GM23248 (cell line): ENCODE results near the gene ZNF540. TPM values are rescaled to one million over a fixed set of nuclear protein-coding genes. Genes with fewer than 3 reads are reported as not detected.

Experiments used
- DNase-seq: peaks from one replicate; pipeline ENCODE4 v3.0.0-alpha.2; 2015
- H2AFZ ChIP-seq: fragments of 200-600 bp; sonication (generic); 2 replicates; pipeline ENCODE4 v1.6.1; 2016; ENCODE audit warnings: antibody characterized with exemption
- H3F3A ChIP-seq: fragments of 200-600 bp; sonication (generic); 2 replicates; pipeline ENCODE4 v1.6.1; 2016; ENCODE audit warnings: mild to moderate bottlenecking, antibody characterized with exemption, mixed run types; ENCODE audit not compliant: insufficient read depth
- H3K27ac ChIP-seq: fragments of 200-600 bp; sonication (generic); 2 replicates; pipeline ENCODE4 v1.5.1; 2016; ENCODE audit warnings: mild to moderate bottlenecking
- H3K27me3 ChIP-seq: fragments of 200-600 bp; sonication (generic); replicated peaks from 2 replicates; pipeline ENCODE4 v1.6.1; 2016; ENCODE audit warnings: mild to moderate bottlenecking; ENCODE audit not compliant: insufficient read depth
- H3K36me3 ChIP-seq: fragments of 200-600 bp; sonication (generic); 2 replicates; pipeline ENCODE4 v1.6.1; 2016; ENCODE audit warnings: low read depth, mild to moderate bottlenecking
- H3K4me1 ChIP-seq: fragments of 200-600 bp; sonication (generic); 2 replicates; pipeline ENCODE4 v1.6.1; 2016; ENCODE audit warnings: mild to moderate bottlenecking; ENCODE audit not compliant: insufficient read depth
- H3K4me2 ChIP-seq: fragments of 200-600 bp; sonication (generic); one replicate; pipeline ENCODE4 v1.6.1; 2016; ENCODE audit warnings: mild to moderate bottlenecking; ENCODE audit not compliant: unreplicated experiment
- H3K4me3 ChIP-seq: fragments of 200-600 bp; sonication (generic); 2 replicates; pipeline ENCODE4 v1.5.1; 2016; ENCODE audit warnings: mild to moderate bottlenecking
- H3K79me2 ChIP-seq: fragments of 200-600 bp; sonication (generic); 2 replicates; pipeline ENCODE4 v1.6.1; 2016; ENCODE audit warnings: mild to moderate bottlenecking; ENCODE audit not compliant: insufficient read depth
- H3K9ac ChIP-seq: fragments of 200-600 bp; sonication (generic); 2 replicates; pipeline ENCODE4 v1.6.1; 2016; ENCODE audit warnings: mild to moderate bottlenecking
- H3K9me2 ChIP-seq: fragments of 200-600 bp; sonication (generic); 2 replicates; pipeline ENCODE4 v1.6.1; 2016; ENCODE audit warnings: mixed run types, mild to moderate bottlenecking, moderate library complexity; ENCODE audit not compliant: insufficient read depth
- H3K9me3 ChIP-seq: fragments of 200-600 bp; sonication (generic); one replicate; pipeline ENCODE4 v1.6.1; 2017; ENCODE audit warnings: low read depth
- H4K20me1 ChIP-seq: fragments of 200-600 bp; sonication (generic); 2 replicates; pipeline ENCODE4 v1.6.0; 2016; ENCODE audit not compliant: insufficient read depth
- EZH2 ChIP-seq: fragments of 200-600 bp; sonication (generic); IDR thresholded peaks from 2 replicates; pipeline ENCODE4 v1.6.1; 2018; ENCODE audit warnings: antibody characterized with exemption, mild to moderate bottlenecking; ENCODE audit not compliant: insufficient read depth, poor library complexity, severe bottlenecking
- EZH2phosphoT487 ChIP-seq: fragments of 200-600 bp; sonication (generic); IDR thresholded peaks from 2 replicates; pipeline ENCODE4 v1.6.1; 2018; ENCODE audit warnings: antibody characterized with exemption, moderate library complexity, mild to moderate bottlenecking, low read depth; ENCODE audit not compliant: insufficient read depth
- WGBS, 2 experiments: methylation state at CpG; one replicate each; pipeline ENCODE4 v1.1.6; 2015 to 2017; ENCODE audit warnings: low lambda C conversion rate in 2 of 2, low coverage in 1 of 2; ENCODE audit errors: missing lambda C conversion rate in 2 of 2; 5-methylcytosine and 5-hydroxymethylcytosine counted together
- in situ Hi-C: fragments of 300-500 bp; cut with MboI; formaldehyde crosslinking; loops from 2 replicates; pipeline ENCODE4 v1.15.0; 2020
- polyA plus RNA-seq: library from polyadenylated mRNA; unstranded; fragments of >200 nt; fragmentation: Nextera tagmentation; extraction: Ambion mirVana; gene quantifications from 2 replicates; pipeline ENCODE4 v1.2.1, GENCODE V29; 2016
- total RNA-seq: library from RNA; depleted of rRNA; stranded (reverse); fragments of >200 nt; shearing (Covaris generic); gene quantifications from 2 replicates; pipeline ENCODE4 v1.2.3, GENCODE V29; 2014

The ZNF540 gene
- total and polyA plus RNA-seq, 2 experiments from 2014 or later: 0.76 to 6.2 TPM

DNA sequence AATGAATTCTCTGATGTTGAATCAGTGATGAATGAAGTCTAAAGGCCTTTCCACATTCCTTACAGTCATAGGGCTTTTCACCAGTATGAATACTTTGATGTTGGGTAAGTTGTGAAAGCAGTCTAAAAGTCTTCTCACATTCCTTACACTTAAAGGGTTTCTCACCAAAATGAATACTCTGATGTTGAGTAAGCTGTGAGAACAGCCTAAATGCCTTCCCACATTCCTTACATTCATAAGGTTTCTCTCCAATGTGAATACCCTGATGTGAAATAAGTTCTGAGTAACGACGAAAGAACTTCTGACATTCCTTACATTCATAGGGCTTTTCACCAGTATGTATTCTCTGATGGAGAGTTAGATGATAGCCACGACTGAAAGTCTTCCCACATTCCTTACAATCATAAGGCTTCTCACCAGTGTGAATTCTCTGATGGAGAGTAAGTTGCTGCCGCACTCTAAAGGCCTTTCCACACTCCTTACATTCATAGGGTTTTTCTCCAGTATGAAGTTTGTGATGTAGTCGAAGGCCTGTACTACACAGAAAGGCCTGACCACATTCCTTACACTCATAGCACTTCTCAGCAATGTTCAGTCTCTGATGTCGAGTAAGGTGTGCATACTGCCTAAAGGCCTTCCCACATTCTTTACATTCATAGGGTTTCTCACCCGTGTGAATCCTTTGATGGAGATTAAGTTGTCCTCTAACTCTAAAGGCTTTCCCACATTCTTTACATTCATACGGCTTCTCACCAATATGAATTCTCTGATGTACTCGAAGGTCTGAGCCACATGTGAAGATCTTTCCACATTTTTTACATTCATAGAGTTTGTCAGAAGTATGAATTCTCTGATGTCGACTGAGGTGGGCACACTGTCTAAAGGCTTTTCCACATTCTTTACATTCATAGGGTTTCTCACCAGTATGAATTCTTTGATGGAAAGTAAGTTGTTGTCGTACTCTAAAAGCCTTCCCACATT, 40.7 kb downstream of the ZNF540 start:
- Histone ChIP-seq H3K27ac (no peak overlapping the region), H3F3A (0 out of 2 replicates have a peak, but pooled peaks cover 3% of the 10 kb centered on the region), H2AFZ (no peak overlapping the region), H3K4me1 (no peaks in the 10 kb centered on the region), H3K9me3 (peaks cover 30% of the 10 kb centered on the region), H3K4me3 (peak overlapping the region; percentile 7; the same call in 1 of the 2 replicates), H3K4me2 (no peak overlapping the region), H4K20me1 (no peaks in the 10 kb centered on the region), H3K9ac (no peak overlapping the region), H3K36me3 (peaks cover 65% of the 10 kb centered on the region), H3K79me2 (no peaks in the 10 kb centered on the region), H3K27me3 (no peaks in the 10 kb centered on the region), H3K9me2 (no peaks in the 10 kb centered on the region)
- DNase-seq: no peak
- in situ Hi-C loops: no loop called here
- 97% methylated on average over 11 of the region's 11 CpGs for WGBS, 2 experiments
- TF ChIP-seq EZH2phosphoT487 (no peak), EZH2 (no peak)

DNA sequence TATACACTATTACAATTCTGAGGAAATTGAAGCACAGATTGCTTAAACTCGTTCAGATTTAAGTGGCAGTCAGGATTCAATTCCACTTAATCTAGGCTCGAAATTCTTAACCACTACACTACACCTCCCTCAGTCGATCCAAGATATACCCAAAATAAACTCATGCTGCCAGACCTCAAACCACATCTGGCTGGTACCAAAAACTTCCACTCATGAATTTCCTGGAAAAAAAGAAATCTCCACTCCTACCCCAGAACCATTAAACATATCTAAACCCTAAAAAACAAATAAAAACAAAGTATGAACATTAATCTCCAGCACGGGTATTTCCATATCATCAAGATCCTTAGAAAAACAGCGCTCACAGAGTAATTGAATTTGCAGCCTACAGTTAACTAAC, 59.4 kb downstream of the ZNF540 start:
- Histone ChIP-seq H3K27me3 (no peaks in the 10 kb centered on the region), H3K9ac (peak overlapping the region; percentile 91), H3K4me1 (peaks cover 13% of the 10 kb centered on the region), H3F3A (peaks cover 15% of the 10 kb centered on the region), H4K20me1 (no peaks in the 10 kb centered on the region), H3K79me2 (peaks cover 58% of the 10 kb centered on the region), H2AFZ (peak overlapping the region; percentile 95), H3K4me3 (peak overlapping the region; percentile 84), H3K9me3 (no peaks in the 10 kb centered on the region), H3K27ac (peak overlapping the region; percentile 84), H3K36me3 (0 out of 2 replicates have a peak, but pooled peaks cover 10% of the 10 kb centered on the region), H3K9me2 (no peaks in the 10 kb centered on the region), H3K4me2 (peak overlapping the region; percentile 93)
- WGBS, 2 experiments: 11 to 14% methylated on average over 5 of the region's 5 CpGs
- no peak for TF ChIP-seq EZH2
- no peak for TF ChIP-seq EZH2phosphoT487
- in situ Hi-C loops: no loop called here
- DNase-seq: no peak

- Histone ChIP-seq H3K79me2 (peaks cover 52% of the 10 kb centered on the region), H3K36me3 (0 out of 2 replicates have a peak, but pooled peaks cover 10% of the 10 kb centered on the region)
Measured at GRCh38 chr19:37654629-37655300, 60.1 kb downstream of the ZNF540 start.

DNA sequence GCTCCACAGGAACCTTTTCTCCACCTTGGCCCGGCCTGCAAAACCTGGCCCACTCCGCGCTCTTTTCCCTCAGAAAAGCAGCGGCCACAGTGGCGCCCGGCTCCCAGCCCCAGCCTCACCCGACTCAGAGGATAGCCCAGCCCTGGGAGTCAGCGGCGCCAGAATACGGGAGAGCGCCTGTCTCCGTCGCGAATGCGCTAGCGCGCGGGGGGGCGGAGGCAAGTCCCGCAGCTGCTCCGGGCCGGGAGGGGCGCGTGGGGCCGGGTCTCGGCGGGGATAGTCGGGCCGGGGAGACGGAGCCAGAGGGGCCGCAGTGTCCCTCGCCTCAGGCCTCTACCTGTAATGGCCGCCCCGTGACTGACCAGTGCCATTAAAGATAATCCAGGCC, 60.6 kb downstream of the ZNF540 start, which contains the start of gene ZFP30:
Gene ZFP30, minus strand, starts transcription at position 165 of the 388 bp plus-strand sequence. CDS start 7,643 bp downstream, outside the sequence.
- Histone ChIP-seq H3K9me3 (no peaks in the 10 kb centered on the region), H3K79me2 (peaks cover 47% of the 10 kb centered on the region), H3F3A (peaks cover 15% of the 10 kb centered on the region), H3K9ac (peak within 1 kb of the TSS; percentile 91), H4K20me1 (no peaks in the 10 kb centered on the region), H3K4me1 (peaks cover 13% of the 10 kb centered on the region), H3K4me3 (peak within 1 kb of the TSS; percentile 84), H3K27ac (peak within 1 kb of the TSS; percentile 84), H3K9me2 (no peaks in the 10 kb centered on the region), H3K27me3 (no peaks in the 10 kb centered on the region), H3K4me2 (peak within 1 kb of the TSS; percentile 93), H3K36me3 (0 out of 2 replicates have a peak, but pooled peaks cover 9% of the 10 kb centered on the region), H2AFZ (peak within 1 kb of the TSS; percentile 95)
- in situ Hi-C loops: no loop called here
- no peak for TF ChIP-seq EZH2phosphoT487
- TF ChIP-seq EZH2: no peak
- peak; percentile 94 for DNase-seq
- 1 to 2% methylated on average over 32 to 34 of the region's 34 CpGs for WGBS, 2 experiments

More at GRCh38 chr19:37654629-37655300, 60.1 kb downstream of the ZNF540 start:
- H3K4me1 ChIP-seq: peaks cover 13% of the 10 kb centered on the region
- DNase-seq: peak; percentile 71
- peaks cover 15% of the 10 kb centered on the region for H3F3A ChIP-seq
- H3K27ac ChIP-seq: peak overlapping the region; percentile 84
- TF ChIP-seq EZH2phosphoT487 (no peak), EZH2 (no peak)
- no peaks in the 10 kb centered on the region for H3K9me2 ChIP-seq
- no peaks in the 10 kb centered on the region for H3K9me3 ChIP-seq
- peak overlapping the region; percentile 93 for H3K4me2 ChIP-seq
- no peaks in the 10 kb centered on the region for H3K27me3 ChIP-seq
- no peaks in the 10 kb centered on the region for H4K20me1 ChIP-seq
- 0 to 1% methylated on average over 39 to 40 of the region's 40 CpGs for WGBS, 2 experiments
- peak overlapping the region; percentile 91 for H3K9ac ChIP-seq
- peak overlapping the region; percentile 84 for H3K4me3 ChIP-seq
- in situ Hi-C loops: no loop called here
- H2AFZ ChIP-seq: peak overlapping the region; percentile 95
